ENCODE measurements around the gene ACVR1.

ACVR1 gene

GRCh38 chr2:157899125-157899839 lies 23.2 kb upstream of the ACVR1 start:
- ATAC-seq = no peak
- TF ChIP-seq CREB5 (CRISPR knock-in tag; IDR thresholded peaks at IDR 0.05; ENCODE audit: low read depth) (no peak), ZNF565 (CRISPR knock-in tag; conservative IDR thresholded peaks at IDR 0.05; ENCODE audit: low read depth) (no peak), SNAI2 (CRISPR knock-in tag; IDR thresholded peaks at IDR 0.05) (no peak), ZNF8 (CRISPR knock-in tag; IDR thresholded peaks at IDR 0.05) (no peak), CSDC2 (CRISPR knock-in tag; IDR thresholded peaks at IDR 0.05) (no peak), TOX (CRISPR knock-in tag; IDR thresholded peaks at IDR 0.05; ENCODE audit: borderline replicate concordance) (no peak), BACH2 (CRISPR knock-in tag; IDR thresholded peaks at IDR 0.05; ENCODE audit: borderline replicate concordance) (no peak), OSR1 (CRISPR knock-in tag; IDR thresholded peaks at IDR 0.05) (no peak), CSRNP3 (CRISPR knock-in tag; IDR thresholded peaks at IDR 0.05) (no peak), RARB (CRISPR knock-in tag; IDR thresholded peaks at IDR 0.05) (no peak), GLIS3 (CRISPR knock-in tag; IDR thresholded peaks at IDR 0.05) (no peak), ZFP3 (CRISPR knock-in tag; IDR thresholded peaks at IDR 0.05) (no peak), ZC3H10 (CRISPR knock-in tag; IDR thresholded peaks at IDR 0.05) (no peak), PPARA (CRISPR knock-in tag; IDR thresholded peaks at IDR 0.05; ENCODE audit: borderline replicate concordance) (no peak), ESRRG (CRISPR knock-in tag; IDR thresholded peaks at IDR 0.05) (no peak), ZFP30 (CRISPR knock-in tag; IDR thresholded peaks at IDR 0.05) (no peak), ARNTL (CRISPR knock-in tag; IDR thresholded peaks at IDR 0.05; ENCODE audit: borderline replicate concordance, low read depth) (no peak)
- TF ChIP-seq, protein P1, sequence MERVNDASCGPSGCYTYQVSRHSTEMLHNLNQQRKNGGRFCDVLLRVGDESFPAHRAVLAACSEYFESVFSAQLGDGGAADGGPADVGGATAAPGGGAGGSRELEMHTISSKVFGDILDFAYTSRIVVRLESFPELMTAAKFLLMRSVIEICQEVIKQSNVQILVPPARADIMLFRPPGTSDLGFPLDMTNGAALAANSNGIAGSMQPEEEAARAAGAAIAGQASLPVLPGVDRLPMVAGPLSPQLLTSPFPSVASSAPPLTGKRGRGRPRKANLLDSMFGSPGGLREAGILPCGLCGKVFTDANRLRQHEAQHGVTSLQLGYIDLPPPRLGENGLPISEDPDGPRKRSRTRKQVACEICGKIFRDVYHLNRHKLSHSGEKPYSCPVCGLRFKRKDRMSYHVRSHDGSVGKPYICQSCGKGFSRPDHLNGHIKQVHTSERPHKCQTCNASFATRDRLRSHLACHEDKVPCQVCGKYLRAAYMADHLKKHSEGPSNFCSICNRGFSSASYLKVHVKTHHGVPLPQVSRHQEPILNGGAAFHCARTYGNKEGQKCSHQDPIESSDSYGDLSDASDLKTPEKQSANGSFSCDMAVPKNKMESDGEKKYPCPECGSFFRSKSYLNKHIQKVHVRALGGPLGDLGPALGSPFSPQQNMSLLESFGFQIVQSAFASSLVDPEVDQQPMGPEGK (CRISPR knock-in tag; IDR thresholded peaks at IDR 0.05; ENCODE audit: borderline replicate concordance) = no peak
- TF ChIP-seq, protein P2, sequence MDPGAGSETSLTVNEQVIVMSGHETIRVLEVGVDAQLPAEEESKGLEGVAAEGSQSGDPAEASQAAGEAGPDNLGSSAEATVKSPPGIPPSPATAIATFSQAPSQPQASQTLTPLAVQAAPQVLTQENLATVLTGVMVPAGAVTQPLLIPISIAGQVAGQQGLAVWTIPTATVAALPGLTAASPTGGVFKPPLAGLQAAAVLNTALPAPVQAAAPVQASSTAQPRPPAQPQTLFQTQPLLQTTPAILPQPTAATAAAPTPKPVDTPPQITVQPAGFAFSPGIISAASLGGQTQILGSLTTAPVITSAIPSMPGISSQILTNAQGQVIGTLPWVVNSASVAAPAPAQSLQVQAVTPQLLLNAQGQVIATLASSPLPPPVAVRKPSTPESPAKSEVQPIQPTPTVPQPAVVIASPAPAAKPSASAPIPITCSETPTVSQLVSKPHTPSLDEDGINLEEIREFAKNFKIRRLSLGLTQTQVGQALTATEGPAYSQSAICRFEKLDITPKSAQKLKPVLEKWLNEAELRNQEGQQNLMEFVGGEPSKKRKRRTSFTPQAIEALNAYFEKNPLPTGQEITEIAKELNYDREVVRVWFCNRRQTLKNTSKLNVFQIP (CRISPR knock-in tag; IDR thresholded peaks at IDR 0.05; ENCODE audit: borderline replicate concordance, low read depth) = no peak

DNA sequence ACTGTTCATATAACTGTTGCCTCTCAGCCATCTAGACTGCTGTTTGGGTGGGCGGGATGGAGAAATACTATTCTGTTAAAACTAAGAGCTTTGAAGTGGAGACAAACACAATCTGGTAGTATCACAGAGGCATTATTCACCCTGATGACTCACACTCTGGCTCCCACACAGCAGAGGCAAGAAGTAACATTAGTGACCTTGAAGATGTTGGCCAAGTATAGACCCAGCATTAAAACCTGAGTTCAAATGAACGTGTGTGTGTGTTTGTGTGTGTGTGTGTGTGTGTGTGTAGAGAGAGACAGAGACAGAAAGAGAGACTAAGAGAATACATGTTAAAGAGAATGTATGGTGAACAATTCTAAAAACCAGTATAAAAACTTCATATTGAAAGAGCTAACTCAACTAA lies 22.5 kb upstream of the ACVR1 start:
- peak; percentile 91 for ATAC-seq
- TF ChIP-seq TCF4 (CRISPR knock-in tag; IDR thresholded peaks at IDR 0.05; ENCODE audit: borderline replicate concordance) (no peak), ZFP3 (CRISPR knock-in tag; IDR thresholded peaks at IDR 0.05) (0 out of 2 replicates have a peak, but pooled peaks have one; percentile 9), PPARA (CRISPR knock-in tag; IDR thresholded peaks at IDR 0.05; ENCODE audit: borderline replicate concordance) (no peak), SNAI2 (CRISPR knock-in tag; IDR thresholded peaks at IDR 0.05) (no peak)
- TF ChIP-seq, protein P2 (CRISPR knock-in tag; IDR thresholded peaks at IDR 0.05; ENCODE audit: borderline replicate concordance, low read depth) = no peak
- TF ChIP-seq, protein P1 (CRISPR knock-in tag; IDR thresholded peaks at IDR 0.05; ENCODE audit: borderline replicate concordance) = no peak

Data from SK-N-SH treated with all-trans-retinoic acid at 6 μM for 48 hours (cell line).